IPS DF 6.9 (cell line): ENCODE data around the gene ZC3H14.

Source experiments
- DNase-seq: peaks from one replicate; pipeline ENCODE4 v3.0.0-alpha.2; 2013; ENCODE audit warnings: low read depth, low spot score
- H3K27ac ChIP-seq: one replicate; pipeline ENCODE4 v1.5.1; 2013; ENCODE audit warnings: low read length, control low read depth
- H3K27me3 ChIP-seq: 2 replicates; pipeline ENCODE4 v1.6.1; 2013; ENCODE audit warnings: mild to moderate bottlenecking, low read length; ENCODE audit not compliant: control insufficient read depth, insufficient read depth
- H3K36me3 ChIP-seq: 2 replicates; pipeline ENCODE4 v1.6.1; 2013; ENCODE audit warnings: low read length; ENCODE audit not compliant: control insufficient read depth, insufficient read depth
- H3K4me1 ChIP-seq: 2 replicates; pipeline ENCODE4 v1.6.1; 2013; ENCODE audit warnings: low read length; ENCODE audit not compliant: control insufficient read depth, insufficient read depth
- H3K4me3 ChIP-seq: 2 replicates; pipeline ENCODE4 v1.5.1; 2013; ENCODE audit warnings: mild to moderate bottlenecking, low read length
- H3K9me3 ChIP-seq: 2 replicates; pipeline ENCODE4 v1.6.1; 2013; ENCODE audit warnings: low read length, inconsistent platforms; ENCODE audit not compliant: control insufficient read depth, insufficient read depth
- WGBS: extraction: QIAGEN DNeasy Blood & Tissue Kit; methylation state at CpG from one replicate; pipeline ENCODE4 v1.1.7; 2013; ENCODE audit warnings: mixed read lengths, missing lambda C conversion rate; ENCODE audit not compliant: insufficient read length, insufficient coverage; 5-methylcytosine and 5-hydroxymethylcytosine counted together

The ZC3H14 gene

DNA sequence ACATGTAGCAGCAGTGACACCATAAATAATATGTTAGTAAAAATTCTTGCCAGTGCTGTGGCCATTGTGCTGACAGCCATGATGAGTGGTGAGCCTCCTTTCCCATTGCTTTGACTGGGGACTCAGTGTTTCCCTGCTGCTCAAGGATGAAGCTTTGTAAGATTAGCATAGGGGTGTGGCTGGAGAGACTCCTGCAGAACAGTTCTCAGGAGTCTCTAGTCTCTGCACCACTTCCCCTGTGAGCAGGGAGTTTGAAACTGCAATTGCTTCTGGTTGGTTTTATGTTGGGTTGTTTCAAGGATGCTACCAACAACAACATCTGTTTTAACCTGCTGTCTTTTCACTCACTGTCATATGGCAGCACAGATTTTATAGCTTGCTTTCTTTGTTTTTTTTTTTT, 41.4 kb downstream of the ZC3H14 start:
- no peak for DNase-seq
- Histone ChIP-seq H3K4me1 (no peaks in the 10 kb centered on the region), H3K27ac (no peak overlapping the region), H3K36me3 (peaks cover 30% of the 10 kb centered on the region), H3K27me3 (no peaks in the 10 kb centered on the region), H3K9me3 (no peaks in the 10 kb centered on the region), H3K4me3 (no peak overlapping the region)

- Histone ChIP-seq H3K27me3 (no peaks in the 10 kb centered on the region), H3K36me3 (peaks cover 28% of the 10 kb centered on the region), H3K4me3 (no peak overlapping the region), H3K9me3 (no peaks in the 10 kb centered on the region), H3K27ac (no peak overlapping the region), H3K4me1 (no peaks in the 10 kb centered on the region)
- DNase-seq: no peak
- no CpG with 5 or more reads among the region's 2 CpGs for WGBS
Observed at GRCh38 chr14:88605594-88605993, 42.8 kb downstream of the ZC3H14 start.

DNA sequence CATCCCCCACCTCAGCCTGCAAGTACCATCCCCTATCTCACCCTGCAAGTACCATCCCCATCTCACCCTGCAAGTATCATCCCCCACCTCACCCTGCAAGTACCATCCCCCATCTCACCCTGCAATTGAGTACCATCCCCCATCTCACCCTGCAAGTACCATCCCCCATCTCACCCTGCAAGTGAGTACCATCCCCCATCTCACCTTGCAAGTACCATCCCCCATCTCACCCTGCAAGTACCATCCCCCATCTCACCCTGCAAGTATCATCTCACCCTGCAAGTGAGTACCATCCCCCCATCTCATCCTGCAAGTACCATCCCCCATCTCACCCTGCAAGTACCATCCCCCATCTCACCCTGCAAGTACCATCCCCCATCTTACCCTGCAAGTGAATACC, 45.0 kb downstream of the ZC3H14 start:
- Histone ChIP-seq H3K27me3 (no peaks in the 10 kb centered on the region), H3K4me1 (no peaks in the 10 kb centered on the region)
- DNase-seq: no peak

GRCh38 chr14:88611878-88612277, 49.0 kb downstream of the ZC3H14 start:
- Histone ChIP-seq H3K4me3 (no peak overlapping the region), H3K36me3 (peaks cover 21% of the 10 kb centered on the region), H3K4me1 (no peaks in the 10 kb centered on the region), H3K27me3 (no peaks in the 10 kb centered on the region), H3K9me3 (no peaks in the 10 kb centered on the region), H3K27ac (no peak overlapping the region)
- no CpG with 5 or more reads among the region's 1 CpG for WGBS
- DNase-seq: no peak

More for the DNA sequence above, 45.0 kb downstream of the ZC3H14 start:
- Histone ChIP-seq H3K9me3 (no peaks in the 10 kb centered on the region), H3K36me3 (peaks cover 30% of the 10 kb centered on the region), H3K4me3 (no peak overlapping the region), H3K27ac (no peak overlapping the region)

DNA sequence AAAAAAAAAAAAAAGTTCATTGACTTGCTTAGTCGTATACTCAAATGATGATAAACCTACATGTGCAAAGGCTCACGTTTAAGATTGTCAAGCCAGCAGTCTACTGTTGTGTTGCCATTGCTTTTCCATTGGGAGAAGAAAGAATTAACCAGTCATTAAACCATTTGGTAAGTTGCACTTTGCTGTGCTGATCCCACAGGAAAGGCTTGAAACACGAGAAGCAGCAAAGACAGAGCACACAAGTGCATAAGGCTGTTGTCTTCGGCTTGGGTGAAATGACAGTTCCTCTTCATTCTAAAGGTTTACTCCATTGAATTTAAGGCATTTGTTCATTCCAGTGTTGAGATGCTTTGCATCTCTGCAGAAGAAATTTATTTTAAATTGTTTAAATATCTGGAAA, 50.1 kb downstream of the ZC3H14 start:
- Histone ChIP-seq H3K36me3 (peaks cover 11% of the 10 kb centered on the region), H3K4me1 (no peaks in the 10 kb centered on the region), H3K4me3 (no peak overlapping the region), H3K27ac (no peak overlapping the region), H3K9me3 (no peaks in the 10 kb centered on the region), H3K27me3 (no peaks in the 10 kb centered on the region)
- no peak for DNase-seq
- WGBS: no CpG with 5 or more reads among the region's 4 CpGs

DNA sequence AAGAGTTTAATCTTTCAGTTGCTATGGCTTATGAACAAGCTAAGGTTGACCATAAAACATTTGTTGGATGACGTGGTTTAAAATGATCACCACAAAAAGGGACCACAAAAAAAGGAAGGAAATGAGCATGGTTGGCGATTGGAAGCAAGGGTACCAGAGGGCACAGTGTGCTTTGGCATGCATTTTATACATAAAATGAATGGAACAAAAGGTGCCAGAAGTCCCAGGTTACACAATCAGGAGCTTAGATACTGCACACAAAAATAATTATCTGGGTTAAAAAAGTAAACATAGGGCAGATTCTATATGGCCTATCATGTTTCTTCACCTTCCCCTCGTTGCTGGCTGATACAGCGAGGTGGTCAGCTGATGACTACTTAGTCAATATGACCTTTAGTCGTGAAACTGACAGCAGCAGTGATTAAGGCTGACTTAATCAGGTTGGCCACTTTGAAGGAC, 50.7 kb downstream of the ZC3H14 start:
- Histone ChIP-seq H3K36me3 (peaks cover 7% of the 10 kb centered on the region; the same call in 1 of the 2 replicates), H3K27ac (no peak overlapping the region), H3K27me3 (no peaks in the 10 kb centered on the region), H3K4me1 (no peaks in the 10 kb centered on the region), H3K4me3 (no peak overlapping the region), H3K9me3 (no peaks in the 10 kb centered on the region)
- DNase-seq: no peak
- no CpG with 5 or more reads among the region's 5 CpGs for WGBS

DNA sequence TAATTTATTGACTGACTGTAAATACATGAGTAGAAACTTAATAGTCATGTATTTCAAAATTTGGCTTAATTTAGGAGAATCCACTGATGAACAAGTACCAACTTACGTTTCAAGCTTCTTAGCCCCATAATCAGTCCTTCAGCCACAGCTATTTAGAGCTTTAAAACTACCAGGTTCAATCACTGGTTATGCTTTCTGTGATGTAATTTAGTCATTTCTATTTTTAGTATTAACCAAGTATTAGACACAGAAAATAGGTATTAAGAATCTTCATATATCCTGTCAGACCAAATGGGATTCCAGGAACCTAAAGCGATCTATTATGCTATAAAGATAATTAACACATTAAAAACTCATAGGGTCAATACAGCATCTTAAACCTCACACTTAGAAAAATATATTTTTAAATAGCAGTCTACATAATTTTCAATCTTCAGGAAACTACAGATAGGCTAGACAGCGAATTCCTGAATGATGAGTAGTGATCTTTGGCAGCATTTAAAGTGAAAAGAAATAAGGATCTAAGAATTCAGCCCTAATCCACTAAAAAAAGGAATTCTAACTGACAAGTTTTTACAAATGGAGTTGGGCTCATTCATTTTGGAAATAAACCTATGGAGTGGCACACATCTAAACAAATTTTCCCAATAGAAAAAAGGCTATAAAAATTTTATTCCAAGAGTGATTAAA, 51.5 kb downstream of the ZC3H14 start:
- no peaks in the 10 kb centered on the region for H3K27me3 ChIP-seq
- no peaks in the 10 kb centered on the region for H3K4me1 ChIP-seq
- H3K36me3 ChIP-seq: peaks cover 7% of the 10 kb centered on the region; the same call in 1 of the 2 replicates
- H3K9me3 ChIP-seq: no peaks in the 10 kb centered on the region
- WGBS: no CpG with 5 or more reads among the region's 3 CpGs
- no peak overlapping the region for H3K27ac ChIP-seq
- no peak overlapping the region for H3K4me3 ChIP-seq
- no peak for DNase-seq

- Histone ChIP-seq H3K36me3 (no peaks in the 10 kb centered on the region; the same call in 1 of the 2 replicates), H3K9me3 (no peaks in the 10 kb centered on the region), H3K4me3 (no peak overlapping the region), H3K4me1 (no peaks in the 10 kb centered on the region), H3K27me3 (no peaks in the 10 kb centered on the region), H3K27ac (no peak overlapping the region)
- WGBS: no CpG with 5 or more reads among the region's 1 CpG
- no peak for DNase-seq
Observed at GRCh38 chr14:88616697-88617096, 53.9 kb downstream of the ZC3H14 start.

- WGBS: no CpG with 5 or more reads among the region's 1 CpG
- no peak for DNase-seq
- no peaks in the 10 kb centered on the region for H3K4me1 ChIP-seq
- no peak overlapping the region for H3K27ac ChIP-seq
- H3K36me3 ChIP-seq: no peaks in the 10 kb centered on the region; the same call in 1 of the 2 replicates
- H3K9me3 ChIP-seq: no peaks in the 10 kb centered on the region
- no peaks in the 10 kb centered on the region for H3K27me3 ChIP-seq
- H3K4me3 ChIP-seq: no peak overlapping the region
Observed at GRCh38 chr14:88617479-88617878, 54.6 kb downstream of the ZC3H14 start.

DNA sequence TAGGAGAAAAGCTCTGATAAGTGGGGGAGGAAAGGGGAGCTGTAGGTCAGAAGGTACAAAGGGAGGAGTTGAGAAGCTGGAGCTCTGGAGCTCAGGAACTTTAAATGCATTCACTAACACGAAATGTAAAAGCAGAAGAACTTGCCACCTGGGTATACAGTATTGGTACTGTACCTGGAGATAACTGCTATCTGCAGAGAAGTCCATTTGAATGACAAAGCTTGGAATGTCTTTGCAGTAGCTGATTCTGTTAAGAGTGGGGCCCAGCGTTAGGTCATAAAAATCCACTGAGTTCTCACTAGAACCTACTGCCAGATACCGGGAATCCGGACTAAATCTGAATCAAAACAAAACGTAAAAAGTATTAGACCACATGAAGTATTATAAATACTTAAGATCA, 55.6 kb downstream of the ZC3H14 start:
- no peak overlapping the region for H3K27ac ChIP-seq
- no peaks in the 10 kb centered on the region for H3K36me3 ChIP-seq
- H3K9me3 ChIP-seq: no peaks in the 10 kb centered on the region
- WGBS: no CpG with 5 or more reads among the region's 5 CpGs
- H3K4me3 ChIP-seq: no peak overlapping the region
- DNase-seq: peak; percentile 18
- H3K4me1 ChIP-seq: no peaks in the 10 kb centered on the region
- H3K27me3 ChIP-seq: no peaks in the 10 kb centered on the region

DNA sequence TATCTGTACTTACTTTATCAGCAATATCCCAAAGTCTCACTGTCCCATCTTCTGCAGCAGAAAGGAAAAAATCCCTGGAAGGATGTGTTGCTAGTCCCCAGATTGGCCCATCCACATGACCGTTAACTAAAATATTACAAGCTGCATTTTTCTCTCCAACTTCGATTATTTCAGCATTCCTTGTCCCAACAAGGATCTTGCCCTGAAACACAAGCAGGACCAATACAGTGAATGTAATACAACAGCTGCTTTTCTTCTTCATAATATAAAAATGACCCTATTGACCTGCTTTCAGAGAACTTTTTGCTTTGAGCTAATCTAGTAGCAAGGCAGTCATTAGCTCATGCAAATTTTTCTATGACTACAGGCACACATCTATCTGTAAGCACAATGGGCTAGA, 58.3 kb downstream of the ZC3H14 start:
- Histone ChIP-seq H3K27ac (no peak overlapping the region), H3K4me3 (no peak overlapping the region), H3K27me3 (no peaks in the 10 kb centered on the region), H3K36me3 (no peaks in the 10 kb centered on the region), H3K4me1 (no peaks in the 10 kb centered on the region), H3K9me3 (no peaks in the 10 kb centered on the region)
- WGBS: no CpG with 5 or more reads among the region's 2 CpGs
- no peak for DNase-seq
